UCSD-AML1 (cell line): ENCODE data around the gene RGS14.
"Not testable (repeated sequence)": the region's sequence is repeated elsewhere in the genome, so short reads cannot be mapped to it uniquely, and the experiment has no call there.

ENCODE experiments used
- DNase-seq: peaks from one replicate; lab custom pipeline; 2025; ENCODE audit not compliant: unreplicated experiment; lab: John Stamatoyannopoulos, UW

RGS14 gene

DNA sequence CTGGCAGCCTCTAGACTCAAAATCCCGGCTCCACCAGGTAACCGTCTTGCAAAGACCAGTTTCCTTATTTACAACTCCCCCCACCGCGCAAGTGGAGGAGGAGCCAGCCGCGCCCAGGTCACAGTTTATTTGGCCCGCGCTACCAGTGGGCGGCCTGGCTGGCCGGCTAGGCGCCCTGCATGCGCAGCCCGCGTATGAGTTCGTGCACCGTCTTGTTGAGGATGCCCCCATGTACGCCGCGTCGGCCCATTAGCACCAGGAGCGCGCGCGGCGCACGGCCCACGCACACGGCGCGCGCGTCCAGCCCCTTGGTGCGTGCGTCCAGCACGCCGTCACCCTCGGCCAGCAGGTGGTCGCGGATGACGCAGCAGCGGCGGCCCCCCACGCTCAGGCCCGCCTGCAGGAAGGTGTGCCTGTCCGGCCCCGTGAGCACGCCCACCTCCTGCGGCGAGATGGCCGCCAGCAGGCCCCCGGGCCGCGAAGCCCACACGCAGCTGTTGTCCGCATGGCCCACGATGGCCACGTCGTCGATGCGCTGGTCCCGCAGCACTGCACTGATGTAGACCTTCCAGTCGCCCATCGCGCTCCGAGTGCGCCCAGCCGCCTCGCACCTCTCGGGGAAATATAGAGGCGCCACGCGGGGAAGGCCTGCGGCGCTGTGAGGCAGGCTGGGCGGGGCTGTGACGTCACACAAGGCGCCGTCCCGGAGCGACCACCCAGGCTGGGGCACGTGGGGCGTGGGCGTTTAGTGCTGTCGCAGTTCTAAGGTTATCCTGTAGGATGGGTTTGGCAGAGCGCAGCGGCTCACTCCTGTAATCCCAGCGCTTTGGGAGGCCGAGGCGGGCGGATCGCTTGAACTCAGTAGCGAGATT is 42.5 kb downstream of the RGS14 start, which contains the start of gene PFN3:
Gene PFN3, minus strand, starts transcription at position 665 of the 872 bp plus-strand sequence. Its CDS starts 85 bp downstream, at position 580.
- DNase-seq = no peak

DNA sequence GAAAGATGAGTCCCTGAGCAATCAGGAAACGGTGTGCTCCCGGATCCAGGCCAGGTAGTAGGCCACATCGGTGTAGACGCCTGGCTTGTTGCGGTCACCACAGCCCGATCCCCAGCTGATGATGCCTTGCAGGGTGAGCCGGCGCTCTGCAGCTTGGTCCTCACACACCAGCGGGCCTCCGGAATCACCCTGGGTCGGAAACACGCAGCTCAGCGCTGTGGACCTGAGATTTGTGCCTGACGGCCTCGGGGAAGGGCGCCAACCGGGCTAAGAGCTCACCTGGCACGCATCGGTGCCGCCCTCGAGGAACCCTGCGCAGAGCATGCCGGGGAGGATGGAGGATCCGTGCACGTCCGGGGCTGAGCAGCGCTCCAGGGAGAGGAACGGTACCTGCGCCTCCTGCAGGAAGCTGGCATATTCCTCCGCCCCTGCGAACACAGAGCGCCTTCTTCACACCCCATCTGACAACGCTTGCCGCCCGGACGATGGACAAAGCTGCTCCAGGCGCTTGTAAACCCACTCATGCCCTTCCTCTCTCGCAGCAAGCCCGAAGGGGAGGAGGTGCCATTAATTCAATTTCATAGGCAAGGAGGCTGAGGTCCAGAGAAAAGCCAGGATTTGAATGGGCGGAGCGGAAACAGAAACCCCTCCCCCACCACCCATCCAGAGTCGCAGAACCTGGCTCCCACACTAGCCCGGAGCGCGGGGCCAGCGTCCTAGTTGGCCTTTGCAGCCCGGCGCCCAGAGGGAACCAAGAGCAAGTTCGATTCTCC is 44.7 kb downstream of the RGS14 start:
- DNase-seq = no peak

DNA sequence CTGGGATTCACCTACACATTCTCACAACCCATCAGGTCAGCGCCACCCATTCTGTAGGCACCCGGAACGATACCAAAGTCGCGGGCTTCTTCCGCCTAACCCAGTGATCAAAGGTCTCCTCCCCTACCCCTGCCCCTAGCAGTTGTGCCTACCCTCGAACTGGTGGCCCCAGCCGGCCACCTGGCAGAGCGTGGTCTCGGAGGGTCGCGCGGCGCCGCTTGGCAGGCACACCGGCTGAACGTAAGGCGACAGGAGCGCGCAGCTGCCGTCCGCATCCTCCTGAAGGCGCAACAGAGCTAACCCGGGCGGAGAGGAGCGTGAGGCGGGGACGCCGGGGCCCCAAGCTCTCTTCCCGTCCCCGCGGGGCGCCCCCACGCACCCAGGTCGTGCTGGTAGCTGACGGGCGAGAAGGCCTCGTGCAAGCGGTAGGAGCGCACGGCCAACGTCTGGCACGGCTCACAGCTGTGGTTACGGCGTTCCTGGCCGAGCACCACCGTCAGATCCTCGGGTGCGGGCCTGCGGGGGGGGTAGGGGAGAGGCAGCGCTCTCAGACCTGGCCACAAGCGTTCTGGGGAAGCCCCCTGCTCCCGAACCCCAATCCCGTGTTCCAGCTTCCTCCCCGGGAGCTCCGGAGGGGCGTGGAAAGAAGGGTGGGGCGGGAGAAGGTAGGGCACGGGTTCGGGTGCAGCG is 45.5 kb downstream of the RGS14 start:
- no peak for DNase-seq

DNA sequence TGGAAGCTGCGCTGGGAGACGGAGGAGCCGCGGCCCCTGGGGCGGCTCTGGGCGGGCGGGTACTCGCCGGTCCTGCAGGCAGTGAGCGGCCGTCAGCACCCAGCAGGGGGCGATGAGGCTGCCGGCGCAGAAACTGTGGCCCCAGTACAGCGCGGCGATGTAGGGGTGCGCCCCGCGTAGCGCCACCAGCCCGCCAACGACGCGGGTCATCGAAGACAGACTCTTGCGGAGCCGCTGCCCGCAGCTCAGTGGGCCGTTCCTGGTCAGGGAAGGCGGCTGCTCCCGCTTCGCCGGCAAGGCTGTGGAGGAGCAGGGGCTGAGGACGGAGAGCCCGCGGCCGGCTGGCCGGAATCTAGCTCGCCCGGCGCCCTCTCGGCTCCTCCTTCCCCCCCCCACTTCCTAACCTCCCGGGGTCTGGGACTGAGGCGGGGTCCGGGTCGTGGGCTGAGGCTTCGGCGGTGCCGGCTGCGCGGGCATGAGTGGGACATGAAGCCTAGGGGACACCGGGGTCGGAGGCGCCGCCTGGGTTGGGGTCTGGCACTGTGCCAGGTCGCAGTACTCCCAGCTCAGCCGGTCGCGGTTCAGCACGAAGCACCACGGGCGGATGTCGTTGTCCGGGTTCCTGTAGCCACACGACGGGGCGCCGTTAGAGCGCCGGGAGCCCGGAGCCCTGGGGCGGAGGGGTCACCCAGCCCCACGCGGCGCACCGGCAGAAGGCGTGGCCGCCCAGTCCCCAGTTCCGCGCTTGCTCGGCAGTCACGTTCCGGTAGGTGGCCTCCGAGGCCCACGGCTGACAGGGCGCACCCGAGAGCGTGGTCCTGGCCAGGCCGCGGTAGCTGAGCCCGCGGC is 46.3 kb downstream of the RGS14 start:
- peak; percentile 89 for DNase-seq

DNA sequence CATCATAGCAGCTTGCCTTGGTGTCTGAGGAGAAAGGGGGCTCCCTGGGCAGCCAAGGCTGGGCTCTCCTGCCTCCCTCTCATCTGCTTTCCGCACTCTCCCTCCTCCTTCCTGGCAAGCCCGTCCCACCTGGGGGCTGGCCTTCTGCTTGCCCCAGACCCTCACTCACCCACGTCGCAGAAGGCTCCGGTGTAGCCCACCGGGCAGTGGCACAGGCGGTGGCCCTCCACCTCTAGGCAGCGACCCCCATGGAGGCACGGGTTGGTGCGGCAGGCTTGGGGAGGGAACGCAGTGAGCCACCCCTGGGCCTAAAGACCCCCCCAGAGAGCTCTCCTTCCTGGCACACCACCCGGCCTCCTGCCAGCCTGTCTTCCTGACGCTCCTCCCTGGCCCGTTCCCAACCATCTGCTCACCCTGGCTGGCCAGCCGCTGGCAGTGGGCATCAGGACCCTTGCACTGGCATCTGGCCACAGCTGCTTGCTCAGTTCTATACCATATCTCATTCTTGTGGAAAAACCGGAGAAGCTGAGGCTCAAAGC is 47.0 kb downstream of the RGS14 start:
- DNase-seq = no peak

DNA sequence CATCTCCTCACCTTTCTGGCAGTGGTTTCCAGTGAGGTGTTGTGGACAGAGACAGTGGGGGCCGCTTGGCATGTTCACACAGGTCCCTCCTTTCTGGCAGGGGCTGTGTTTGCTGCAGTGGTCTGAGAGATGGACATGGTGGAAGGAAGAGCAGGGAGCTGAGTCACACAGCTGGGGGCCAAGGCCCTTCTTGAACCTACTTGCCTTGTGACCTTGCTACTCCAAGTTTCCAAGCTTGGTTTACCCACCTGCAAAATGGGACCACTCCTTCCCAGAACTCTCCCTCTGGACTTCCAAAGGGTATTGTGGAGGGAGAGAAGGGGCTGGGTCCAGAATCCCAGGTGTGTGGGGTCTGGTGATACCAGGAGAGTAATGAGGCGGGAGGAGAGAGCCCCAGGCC is 47.6 kb downstream of the RGS14 start:
- no peak for DNase-seq

DNA sequence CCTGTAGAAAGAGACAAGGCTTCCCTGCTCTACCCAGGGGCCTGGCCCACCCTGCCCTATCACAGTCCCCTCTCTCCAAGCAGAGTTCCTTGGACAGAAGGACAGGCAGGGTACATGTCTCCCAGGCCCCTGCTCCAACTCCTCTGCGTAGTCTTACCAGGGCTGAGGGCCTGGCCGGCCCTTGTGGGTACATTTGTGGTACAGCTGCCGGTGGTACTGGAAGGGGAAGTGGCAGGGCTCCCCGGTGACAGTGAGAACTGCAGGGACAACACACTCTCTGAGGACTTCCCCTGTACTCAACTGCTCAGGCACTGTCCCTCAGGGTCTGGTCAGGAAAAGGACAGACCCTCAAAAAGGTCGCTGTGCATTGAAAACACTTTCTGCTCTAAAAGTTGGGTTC is 48.1 kb downstream of the RGS14 start:
- peak; percentile 80 for DNase-seq

DNA sequence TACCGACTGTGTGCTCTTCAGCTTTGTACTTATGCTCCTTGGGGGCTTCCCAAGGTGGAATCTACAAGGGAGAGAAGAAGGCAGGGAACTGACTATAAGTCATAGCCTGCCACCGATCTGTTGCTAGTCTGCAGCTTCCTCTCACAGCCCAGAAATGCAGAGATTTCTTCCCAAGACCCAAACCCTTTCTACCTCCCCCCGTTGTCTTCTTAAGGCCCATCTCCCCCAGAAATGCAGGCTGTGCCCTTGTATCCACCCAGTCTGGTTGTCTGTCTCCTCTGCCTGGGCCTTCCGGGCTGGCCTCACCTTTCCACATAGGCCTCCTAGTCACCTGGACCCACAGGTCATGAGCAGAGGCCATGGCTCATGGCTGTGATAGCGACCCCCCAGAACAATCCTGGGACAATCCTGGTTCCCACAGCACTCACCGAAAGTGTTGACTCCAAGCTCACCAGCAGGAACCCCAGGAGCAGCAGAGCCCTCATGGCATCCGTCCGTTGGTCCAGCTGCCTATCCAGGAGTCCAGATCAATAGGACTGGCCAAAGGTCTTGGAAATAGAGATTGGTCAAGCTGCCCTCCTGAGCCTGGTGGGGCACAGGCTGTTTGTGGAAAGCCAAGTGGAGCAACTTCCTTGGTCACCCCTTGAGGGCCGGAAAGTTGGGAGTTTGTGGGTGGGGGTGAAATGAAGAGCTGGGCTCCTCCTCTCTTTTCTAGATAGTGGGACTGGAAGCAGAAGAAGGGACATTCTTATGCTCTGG is 51.5 kb downstream of the RGS14 start, which contains the start of gene F12:
Gene F12, minus strand, starts transcription at position 522 of the 759 bp plus-strand sequence. Its CDS starts 37 bp downstream, at position 485.
- DNase-seq = no peak

DNA sequence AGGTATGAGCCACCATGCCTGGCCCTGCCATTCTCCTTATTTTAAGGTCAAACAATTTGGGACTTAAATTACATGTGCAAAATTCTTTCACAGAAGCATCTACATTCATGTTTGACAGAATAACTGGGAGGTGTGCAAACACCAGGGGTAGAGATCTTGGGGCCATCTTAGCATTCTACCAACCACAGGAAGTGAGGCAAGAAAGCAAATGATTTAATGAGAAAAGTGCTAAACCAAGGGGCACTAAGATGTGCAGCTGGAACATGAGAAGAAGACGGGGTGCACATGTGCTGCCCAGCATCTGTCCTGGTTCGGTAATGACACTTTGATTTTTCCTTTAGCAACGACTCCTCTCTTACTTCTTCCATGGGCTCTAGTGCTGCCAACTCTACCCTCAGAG is 52.9 kb downstream of the RGS14 start:
- no peak for DNase-seq

DNA sequence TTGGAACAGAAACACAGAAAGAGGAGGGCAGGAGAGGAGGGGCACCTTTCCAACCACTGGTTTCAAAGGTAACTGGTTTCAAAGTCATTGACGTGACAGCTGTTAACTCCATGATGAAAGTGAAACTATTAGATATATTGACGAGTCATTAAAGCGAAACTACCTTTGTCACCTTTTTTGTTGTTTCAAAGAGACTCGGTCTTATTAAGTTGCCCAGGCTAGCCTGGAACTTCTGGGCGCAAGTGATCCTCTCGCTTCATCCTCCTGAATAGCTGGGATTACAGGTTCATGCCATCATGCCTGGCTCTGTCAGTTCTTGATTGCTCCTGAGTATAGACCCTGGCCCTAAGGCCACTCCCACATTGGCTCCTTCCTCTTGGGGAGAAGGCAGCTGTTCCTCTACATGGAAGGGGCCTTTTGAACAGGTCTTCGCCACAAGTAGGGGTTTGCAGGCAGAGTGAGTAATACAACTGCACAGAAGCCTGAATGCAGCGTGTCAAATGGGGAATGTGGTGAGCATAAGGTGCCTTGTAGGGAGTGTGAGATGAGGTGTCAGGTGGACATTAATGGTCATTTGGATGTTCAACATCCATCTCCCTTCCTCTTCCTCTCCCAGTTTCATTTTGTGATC is 55.0 kb downstream of the RGS14 start:
- no peak for DNase-seq

DNA sequence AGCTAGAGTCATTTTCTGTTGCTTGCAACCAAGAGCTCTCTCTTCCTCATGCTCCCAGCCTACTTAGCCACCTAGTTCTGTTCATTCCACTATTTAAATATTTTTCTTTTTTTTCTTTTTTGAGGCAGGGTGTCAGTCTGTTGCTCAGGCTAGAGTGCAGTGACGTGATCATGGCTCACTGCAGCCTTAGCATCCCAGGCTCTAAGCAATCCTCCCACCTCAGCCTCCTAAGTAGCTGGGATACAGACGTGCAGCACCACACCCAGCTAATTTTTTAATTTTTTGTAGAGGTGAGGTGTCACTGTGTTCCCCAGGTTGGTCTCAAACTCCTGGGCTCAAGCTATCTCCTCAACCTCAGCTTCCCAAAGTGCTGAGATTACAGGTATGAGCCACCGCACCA is 56.8 kb downstream of the RGS14 start:
- DNase-seq = no peak

DNA sequence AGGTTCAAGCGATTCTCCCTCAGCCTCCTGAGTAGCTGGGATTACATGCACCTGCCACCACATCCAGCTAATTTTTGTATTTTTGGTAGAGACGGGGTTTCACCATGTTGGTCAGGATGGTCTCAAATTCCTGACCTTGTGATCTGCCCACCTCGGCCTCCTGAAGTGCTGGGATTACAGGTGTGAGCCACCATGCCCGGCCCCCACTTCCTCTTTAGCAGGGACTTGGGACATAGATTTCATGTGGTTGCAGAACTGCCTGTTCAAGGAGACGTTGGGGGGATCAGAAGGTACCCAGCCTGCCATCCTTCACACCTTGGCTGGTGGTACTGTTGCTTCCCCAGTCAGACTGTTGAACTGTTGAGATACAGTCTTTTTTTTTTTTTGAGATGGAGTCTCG is 59.4 kb downstream of the RGS14 start:
- DNase-seq = not testable (repeated sequence)

DNA sequence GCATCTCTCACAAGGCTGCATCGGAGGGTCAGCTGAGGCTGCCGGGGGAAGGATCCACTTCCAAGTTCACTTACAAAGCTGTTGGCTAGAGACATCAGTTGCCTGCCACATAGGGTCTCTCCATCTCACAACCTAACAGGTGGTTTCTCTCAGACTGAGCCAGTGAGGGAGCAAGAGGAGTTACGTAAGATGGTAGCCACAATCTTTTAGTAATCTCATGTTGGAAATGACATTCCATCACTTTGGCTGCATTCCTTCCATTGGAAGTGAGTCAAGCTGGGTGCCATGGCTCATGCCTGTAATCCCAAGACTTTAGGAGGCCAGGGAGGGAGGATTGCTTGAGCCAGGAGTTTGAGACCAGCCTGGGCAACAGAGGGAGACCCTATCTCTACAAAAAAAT is 61.3 kb downstream of the RGS14 start:
- DNase-seq = no peak

DNA sequence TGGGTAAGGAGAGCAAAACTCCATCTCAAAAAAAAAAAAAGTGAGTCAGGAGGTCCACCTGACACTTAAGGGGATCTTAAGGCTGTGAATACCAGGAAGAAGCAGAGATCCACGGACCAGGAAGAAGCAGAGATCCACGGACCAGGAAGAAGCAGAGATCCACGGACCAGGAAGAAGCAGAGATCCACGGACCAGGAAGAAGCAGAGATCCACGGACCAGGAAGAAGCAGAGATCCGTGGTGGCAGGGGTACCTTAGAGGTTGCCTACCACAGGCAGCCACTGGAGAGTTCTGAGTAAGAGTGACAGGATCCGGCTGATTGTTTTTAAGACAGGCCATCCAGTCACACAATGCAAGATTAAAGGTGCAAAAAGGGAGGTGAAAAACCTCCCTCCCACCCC is 62.7 kb downstream of the RGS14 start:
- DNase-seq = not testable (repeated sequence)

DNA sequence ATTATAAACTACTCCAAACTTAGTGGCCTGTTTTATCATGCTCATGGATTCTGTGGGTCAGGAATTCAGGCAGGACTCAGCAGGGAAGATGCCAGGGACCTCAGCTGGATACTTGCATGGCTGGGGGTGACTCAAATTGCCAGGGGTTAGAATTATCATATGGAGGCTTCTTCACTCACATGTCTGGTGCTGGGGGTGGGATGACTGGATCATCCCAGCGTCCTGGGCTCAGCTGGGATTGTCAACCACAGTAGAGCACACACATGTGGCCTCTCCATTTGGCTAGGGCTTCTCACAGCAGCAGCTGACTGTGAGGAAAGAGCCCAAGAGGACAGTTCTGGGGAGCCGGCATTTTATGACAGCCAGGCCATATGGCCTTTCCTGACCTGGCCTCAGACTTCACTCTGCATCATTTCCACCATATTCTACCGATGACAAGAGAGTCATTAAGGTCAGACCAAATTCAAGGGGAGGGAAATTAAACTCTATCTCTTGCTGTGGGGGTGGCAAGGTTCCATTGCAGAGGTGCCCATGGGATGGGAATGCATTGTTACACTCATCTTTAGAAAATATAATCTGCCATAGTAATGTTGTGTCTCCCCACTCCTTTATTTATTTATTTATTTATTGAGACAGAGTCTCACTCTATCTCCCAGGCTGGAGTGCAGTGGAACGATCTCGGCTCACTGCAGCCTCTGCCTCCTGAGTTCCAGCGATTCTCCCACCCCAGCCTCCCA is 63.5 kb downstream of the RGS14 start:
- DNase-seq = no peak
